Tibial nerve (tissue), 3 donors: ENCODE data around the gene CYTH4.

ENCODE experiments used
- POLR2A ChIP-seq, 2 donors: fragments of 450-650 bp; IDR thresholded peaks; one replicate each; pipeline ENCODE4 v1.6.1; 2017; ENCODE audit warnings: antibody characterized with exemption in 2 of 2, mild to moderate bottlenecking in 2 of 2, moderate library complexity in 2 of 2
- TF ChIP-seq, protein P1 (sequence below), 5 experiments: fragments of 200-600 bp in 3 of 5; fragments of 450-650 bp in 2 of 5; sonication (generic) in 3 of 5; IDR thresholded peaks; one replicate each; pipeline ENCODE4 v1.5.1; 2016 to 2019; ENCODE audit warnings: antibody characterized with exemption in 5 of 5, mild to moderate bottlenecking in 3 of 5, moderate library complexity in 2 of 5

DNA sequence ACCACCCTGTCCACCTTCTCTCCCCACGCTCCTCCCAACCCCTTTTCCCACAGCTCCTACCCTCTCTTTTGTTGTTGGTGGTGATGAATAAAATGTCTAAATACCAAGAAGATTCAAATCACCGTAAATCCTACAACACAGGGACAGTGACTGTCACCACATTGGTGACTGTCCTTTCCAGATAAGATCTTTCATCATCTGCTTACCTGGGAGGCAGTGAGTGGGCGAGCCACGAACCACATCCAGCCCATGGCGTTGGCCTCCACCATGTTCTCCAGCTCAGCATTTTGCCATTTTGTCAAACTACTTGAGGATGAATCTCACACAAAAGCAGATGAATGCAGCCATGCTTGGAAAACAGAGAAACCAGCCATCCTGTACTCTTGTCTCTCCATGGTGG is 6.7 kb upstream of the CYTH4 start:
- TF ChIP-seq POLR2A (IDR thresholded peaks at IDR 0.05) = no peak
- TF ChIP-seq, protein P1, sequence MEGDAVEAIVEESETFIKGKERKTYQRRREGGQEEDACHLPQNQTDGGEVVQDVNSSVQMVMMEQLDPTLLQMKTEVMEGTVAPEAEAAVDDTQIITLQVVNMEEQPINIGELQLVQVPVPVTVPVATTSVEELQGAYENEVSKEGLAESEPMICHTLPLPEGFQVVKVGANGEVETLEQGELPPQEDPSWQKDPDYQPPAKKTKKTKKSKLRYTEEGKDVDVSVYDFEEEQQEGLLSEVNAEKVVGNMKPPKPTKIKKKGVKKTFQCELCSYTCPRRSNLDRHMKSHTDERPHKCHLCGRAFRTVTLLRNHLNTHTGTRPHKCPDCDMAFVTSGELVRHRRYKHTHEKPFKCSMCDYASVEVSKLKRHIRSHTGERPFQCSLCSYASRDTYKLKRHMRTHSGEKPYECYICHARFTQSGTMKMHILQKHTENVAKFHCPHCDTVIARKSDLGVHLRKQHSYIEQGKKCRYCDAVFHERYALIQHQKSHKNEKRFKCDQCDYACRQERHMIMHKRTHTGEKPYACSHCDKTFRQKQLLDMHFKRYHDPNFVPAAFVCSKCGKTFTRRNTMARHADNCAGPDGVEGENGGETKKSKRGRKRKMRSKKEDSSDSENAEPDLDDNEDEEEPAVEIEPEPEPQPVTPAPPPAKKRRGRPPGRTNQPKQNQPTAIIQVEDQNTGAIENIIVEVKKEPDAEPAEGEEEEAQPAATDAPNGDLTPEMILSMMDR (IDR thresholded peaks at IDR 0.05) = no peak
